NCI-H345 (cell line): ENCODE measurements around the gene ELAC1.
"Not testable (repeated sequence)": the region's sequence is repeated elsewhere in the genome, so short reads cannot be mapped to it uniquely, and the experiment has no call there.

Experiments used
- DNase-seq: peaks from one replicate; lab custom pipeline; 2025; lab: John Stamatoyannopoulos, UW

ELAC1 gene

GRCh38 chr18:50972404-50972803, 4.6 kb downstream of the ELAC1 start:
- not testable (repeated sequence) for DNase-seq

- no peak for DNase-seq
These were observed 5.7 kb downstream of the ELAC1 start for GRCh38 chr18:50973367-50974126.

GRCh38 chr18:50977037-50977760, 9.4 kb downstream of the ELAC1 start:
- DNase-seq: no peak

GRCh38 chr18:50981381-50981780, 13.5 kb downstream of the ELAC1 start:
- no peak for DNase-seq

GRCh38 chr18:50982086-50982801, 14.4 kb downstream of the ELAC1 start:
- DNase-seq: no peak

GRCh38 chr18:50982802-50983179, 15.0 kb downstream of the ELAC1 start:
- no peak for DNase-seq

- no peak for DNase-seq
These were observed 18.7 kb downstream of the ELAC1 start for GRCh38 chr18:50986360-50987087.

- DNase-seq: no peak
These were observed 19.4 kb downstream of the ELAC1 start for GRCh38 chr18:50987261-50987660.

- DNase-seq: no peak
These were observed 21.9 kb downstream of the ELAC1 start for GRCh38 chr18:50989711-50990110.

GRCh38 chr18:50992351-50992762, 24.5 kb downstream of the ELAC1 start:
- DNase-seq: no peak

GRCh38 chr18:50994031-50994430, 26.2 kb downstream of the ELAC1 start:
- DNase-seq: no peak

- DNase-seq: not testable (repeated sequence)
These were observed 35.3 kb downstream of the ELAC1 start for GRCh38 chr18:51003174-51003573.

GRCh38 chr18:51006061-51006818, 38.4 kb downstream of the ELAC1 start:
- no peak for DNase-seq

GRCh38 chr18:51006948-51007789, 39.3 kb downstream of the ELAC1 start:
- no peak for DNase-seq

GRCh38 chr18:51007790-51008139, 39.9 kb downstream of the ELAC1 start:
- DNase-seq: no peak

GRCh38 chr18:51009072-51009471, 41.2 kb downstream of the ELAC1 start:
- peak; percentile 79 for DNase-seq

- DNase-seq: no peak
These were observed 42.4 kb downstream of the ELAC1 start for GRCh38 chr18:51010218-51010617.

- DNase-seq: no peak
These were observed 43.9 kb downstream of the ELAC1 start for GRCh38 chr18:51011709-51012108.

- no peak for DNase-seq
These were observed 44.6 kb downstream of the ELAC1 start for GRCh38 chr18:51012441-51012840.

- DNase-seq: no peak
These were observed 45.4 kb downstream of the ELAC1 start for GRCh38 chr18:51013259-51013658.
